Thyroid gland (tissue), 4 donors: ENCODE data around the gene KCNMA1.

ENCODE experiments used
- CTCF ChIP-seq, 6 experiments: fragments of 200-600 bp in 3 of 6; fragments of 450-650 bp in 3 of 6; sonication (generic) in 3 of 6; IDR thresholded peaks; one replicate each; pipeline ENCODE4 v1.5.1; 2016 to 2019; ENCODE audit warnings: antibody characterized with exemption in 6 of 6, mild to moderate bottlenecking in 2 of 6, inconsistent platforms in 1 of 6, moderate library complexity in 1 of 6
- POLR2A ChIP-seq, 2 donors: fragments of 450-650 bp; IDR thresholded peaks; one replicate each; pipeline ENCODE4 v1.6.1; 2017; ENCODE audit warnings: antibody characterized with exemption in 2 of 2, mild to moderate bottlenecking in 2 of 2, moderate library complexity in 1 of 2

- no peak for TF ChIP-seq POLR2A (IDR thresholded peaks at IDR 0.05)
- TF ChIP-seq CTCF (IDR thresholded peaks at IDR 0.05) = no peak
Measured at GRCh38 chr10:77264107-77264506, 373.5 kb downstream of the KCNMA1 start.
